RPMI8226 (cell line): ENCODE results near the gene RAB40B.
"Not testable (repeated sequence)": the region's sequence is repeated elsewhere in the genome, so short reads cannot be mapped to it uniquely, and the experiment has no call there.

Source experiments
- DNase-seq: peaks from one replicate; pipeline ENCODE4 v3.0.0-alpha.2; 2015

The RAB40B gene

GRCh38 chr17:82698065-82698973 lies at the start of gene RAB40B:
TSS of gene RAB40B (minus strand) at chr17:82698698. CDS start at chr17:82698596, 102 bp downstream.
- peak; percentile 99 for DNase-seq

GRCh38 chr17:82745524-82745923 lies 47.0 kb upstream of the RAB40B start:
- no peak for DNase-seq

- not testable (repeated sequence) for DNase-seq
Observed at GRCh38 chr17:82744736-82745135, 46.2 kb upstream of the RAB40B start.

- no peak for DNase-seq
Observed at GRCh38 chr17:82743344-82744219, 45.1 kb upstream of the RAB40B start.

GRCh38 chr17:82740906-82741759 lies 42.6 kb upstream of the RAB40B start:
- no peak for DNase-seq

GRCh38 chr17:82737967-82738877 lies 39.7 kb upstream of the RAB40B start:
- no peak for DNase-seq

- no peak for DNase-seq
Observed at GRCh38 chr17:82736511-82737185, 38.1 kb upstream of the RAB40B start.

GRCh38 chr17:82734987-82735866 lies 36.7 kb upstream of the RAB40B start, which contains the start of gene FN3K:
TSS of gene FN3K (plus strand) at chr17:82735615. CDS start at chr17:82735637, 22 bp downstream.
- DNase-seq: no peak

- no peak for DNase-seq
Observed at GRCh38 chr17:82732118-82732743, 33.7 kb upstream of the RAB40B start.

- DNase-seq: no peak
Observed at GRCh38 chr17:82729479-82730260, 31.2 kb upstream of the RAB40B start.

- no peak for DNase-seq
Observed at GRCh38 chr17:82726427-82726826, 27.9 kb upstream of the RAB40B start.

- no peak for DNase-seq
Observed at GRCh38 chr17:82723169-82723807, 24.8 kb upstream of the RAB40B start.

GRCh38 chr17:82722341-82723013 lies 24.0 kb upstream of the RAB40B start:
- DNase-seq: no peak

GRCh38 chr17:82720204-82720603 lies 21.7 kb upstream of the RAB40B start:
- DNase-seq: no peak

- DNase-seq: no peak
Observed at GRCh38 chr17:82718986-82719685, 20.6 kb upstream of the RAB40B start.

GRCh38 chr17:82716203-82717010 lies 17.9 kb upstream of the RAB40B start, which contains the start of gene FN3KRP:
TSS of gene FN3KRP (plus strand) at chr17:82716706. CDS start at chr17:82716756, 50 bp downstream.
- peak; percentile 97 for DNase-seq
